ENCODE data around the gene IL22RA2.
A peak's percentile ranks its signal among the peaks of the same experiment; 100 is the strongest.

IL22RA2 gene

DNA sequence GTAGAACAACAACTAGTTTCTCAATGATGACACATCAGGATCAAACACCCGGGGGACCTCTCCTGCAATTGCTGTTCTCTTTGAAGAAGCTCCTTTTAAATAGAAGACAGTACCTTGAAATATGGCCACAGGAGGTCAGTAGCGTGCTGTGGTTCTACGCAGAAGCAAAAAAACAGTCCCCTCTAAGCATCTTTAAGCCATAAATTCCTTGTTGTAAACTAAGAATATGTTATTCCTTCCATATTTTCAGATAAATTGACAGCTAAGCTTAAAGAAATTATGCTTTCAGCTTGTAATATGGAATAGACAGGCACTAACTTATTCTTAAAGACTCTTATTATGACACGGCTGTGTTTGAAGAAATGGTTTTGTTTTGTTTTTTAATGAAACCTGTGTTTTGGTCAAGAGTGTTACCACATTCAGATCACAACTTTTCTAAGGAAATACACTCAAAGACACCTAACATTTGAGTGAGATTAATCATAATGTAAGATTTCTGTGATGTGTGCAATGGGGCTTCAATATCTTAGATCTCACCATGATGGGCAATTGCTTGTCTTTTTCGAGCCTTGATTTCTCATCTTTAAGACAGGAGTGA lies 78.9 kb downstream of the IL22RA2 start:
- DNase-seq = peak; percentile 42

Data from T-helper 9 cell (primary cell).